Measurements from ENCODE around the gene QRICH2.
"Not testable (repeated sequence)": the region's sequence is repeated elsewhere in the genome, so short reads cannot be mapped to it uniquely, and the experiment has no call there.

QRICH2 gene

DNA sequence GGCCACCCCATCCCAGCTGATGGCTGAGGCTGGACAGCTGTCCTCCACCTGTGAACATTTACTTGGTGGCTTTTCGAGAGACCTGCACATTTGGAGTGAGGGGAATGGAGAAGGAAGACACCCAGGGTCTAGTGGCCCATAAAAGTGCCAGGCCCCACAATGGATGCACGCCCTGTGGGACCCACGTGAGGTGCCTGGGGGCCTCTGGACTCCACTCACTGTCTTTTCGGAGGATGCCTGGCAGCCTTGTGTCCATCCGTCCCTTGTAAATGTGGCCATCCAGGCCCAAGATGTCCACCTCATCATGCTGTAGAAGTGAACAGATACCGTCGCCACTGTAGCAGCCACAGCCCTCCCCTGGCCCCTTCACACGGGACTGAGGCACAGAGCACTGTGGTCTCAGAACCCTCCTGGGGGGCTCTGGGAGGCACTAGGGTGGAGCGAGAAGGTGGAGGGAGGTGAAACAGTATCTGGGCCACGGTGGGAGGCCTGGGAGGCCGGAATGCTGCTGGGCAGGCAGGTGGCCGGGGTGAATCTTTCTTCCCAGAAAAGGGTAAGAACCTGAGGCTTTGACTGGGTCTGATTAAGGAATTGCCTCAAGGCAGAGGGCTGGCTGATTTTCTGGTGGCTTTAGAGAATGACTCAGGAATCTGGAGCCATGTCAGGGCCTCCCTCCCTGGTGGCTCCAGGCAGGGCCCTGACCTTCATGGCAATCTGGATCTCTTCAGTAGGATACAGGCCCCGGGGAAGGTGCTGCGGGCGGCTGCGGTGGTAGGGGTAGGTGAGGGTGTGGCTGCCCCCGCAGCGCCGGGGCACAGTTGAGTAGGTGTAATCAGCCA, 31.4 kb downstream of the QRICH2 start:
- no peak for DNase-seq

DNA sequence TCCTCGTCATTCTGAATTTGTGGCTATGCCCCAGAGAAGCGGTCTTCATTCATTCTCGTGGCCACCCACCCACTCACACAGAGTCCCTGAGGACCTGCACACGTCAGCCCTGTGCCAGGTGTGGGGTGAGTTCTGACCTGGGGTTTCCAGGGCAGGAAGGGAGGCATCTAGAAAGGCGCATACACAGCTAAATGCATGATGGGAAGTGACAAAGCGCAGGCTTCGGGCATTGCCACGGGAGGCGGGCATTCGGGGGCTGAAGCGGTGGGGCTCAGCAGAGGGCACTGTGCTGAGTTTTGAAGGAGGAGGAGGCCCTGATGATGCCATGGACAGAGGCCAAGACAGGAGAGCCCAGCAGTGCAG, 32.0 kb downstream of the QRICH2 start:
- DNase-seq: no peak

DNA sequence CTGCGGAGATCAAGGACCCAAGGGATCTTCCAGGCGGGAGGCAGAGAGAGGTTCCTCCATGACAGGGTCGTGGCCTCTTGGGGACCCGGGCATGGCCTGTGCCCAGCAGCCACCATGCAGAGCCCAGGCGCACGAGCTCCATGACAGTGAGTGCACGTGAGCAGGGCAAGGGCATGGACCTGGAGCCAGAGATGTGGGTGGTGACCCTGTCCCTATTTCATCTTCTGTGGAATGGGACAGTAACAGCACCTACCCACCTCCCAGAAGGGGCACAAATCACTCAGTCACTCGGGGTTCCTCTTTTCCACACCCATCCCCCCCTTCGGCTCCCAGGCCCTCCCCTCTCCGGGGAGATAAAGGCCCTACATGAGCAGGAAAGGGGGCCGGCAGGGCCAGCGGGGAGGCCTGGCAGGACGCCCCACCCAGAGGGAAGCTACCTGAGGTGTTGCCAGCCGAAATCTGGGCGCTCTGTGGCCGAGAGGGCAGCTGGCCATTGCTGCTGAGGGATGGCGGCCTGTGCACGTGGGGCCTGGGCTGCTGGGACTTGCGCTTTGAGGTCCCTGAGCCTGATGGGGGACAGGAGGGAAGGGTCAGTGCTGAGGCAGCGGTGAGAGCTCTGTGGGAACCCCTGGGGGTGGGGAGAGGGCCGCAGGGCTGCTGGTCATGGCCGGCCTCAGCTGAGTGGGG, 32.6 kb downstream of the QRICH2 start:
- DNase-seq: no peak

DNA sequence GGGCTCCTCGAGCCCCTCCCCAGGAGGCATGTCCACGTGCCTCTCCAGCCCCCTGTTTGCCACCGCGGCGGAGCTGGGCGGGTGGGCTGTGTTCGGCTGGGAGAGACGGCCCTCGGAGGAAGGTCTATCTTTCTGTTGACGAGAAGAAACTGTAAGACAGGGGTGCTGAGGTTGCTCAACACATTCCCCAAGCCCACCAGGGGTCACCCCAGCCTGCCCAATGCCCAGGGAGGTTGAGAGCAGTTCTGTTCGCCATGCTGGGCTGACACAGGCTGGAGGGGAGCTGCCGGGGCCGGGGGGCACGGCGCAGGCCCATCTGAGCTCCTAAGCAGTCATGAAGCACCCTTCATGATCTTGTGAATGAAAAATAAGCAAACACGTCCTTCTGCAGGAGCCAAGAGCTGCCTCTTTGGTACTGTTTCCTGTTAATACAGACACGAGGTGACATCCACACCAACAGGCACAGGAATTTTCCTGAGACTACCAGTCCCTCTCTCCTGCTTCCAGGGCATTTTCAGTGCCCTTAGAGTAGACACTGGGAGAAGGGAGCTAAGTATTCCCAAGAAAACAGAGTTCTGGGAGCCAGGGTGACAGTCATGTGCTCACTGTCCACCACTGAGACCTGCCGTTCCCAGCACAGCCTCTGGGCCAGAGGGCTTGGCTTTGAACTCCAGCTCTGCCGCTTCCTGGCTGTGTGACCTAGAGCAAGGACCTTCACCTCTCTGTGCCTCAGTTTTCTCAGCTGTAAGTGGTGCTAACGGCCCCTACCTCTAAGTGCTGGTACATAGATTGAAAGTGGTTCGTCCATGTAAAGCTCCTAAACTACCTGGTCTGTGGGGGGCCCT, 33.7 kb downstream of the QRICH2 start:
- no peak for DNase-seq

DNA sequence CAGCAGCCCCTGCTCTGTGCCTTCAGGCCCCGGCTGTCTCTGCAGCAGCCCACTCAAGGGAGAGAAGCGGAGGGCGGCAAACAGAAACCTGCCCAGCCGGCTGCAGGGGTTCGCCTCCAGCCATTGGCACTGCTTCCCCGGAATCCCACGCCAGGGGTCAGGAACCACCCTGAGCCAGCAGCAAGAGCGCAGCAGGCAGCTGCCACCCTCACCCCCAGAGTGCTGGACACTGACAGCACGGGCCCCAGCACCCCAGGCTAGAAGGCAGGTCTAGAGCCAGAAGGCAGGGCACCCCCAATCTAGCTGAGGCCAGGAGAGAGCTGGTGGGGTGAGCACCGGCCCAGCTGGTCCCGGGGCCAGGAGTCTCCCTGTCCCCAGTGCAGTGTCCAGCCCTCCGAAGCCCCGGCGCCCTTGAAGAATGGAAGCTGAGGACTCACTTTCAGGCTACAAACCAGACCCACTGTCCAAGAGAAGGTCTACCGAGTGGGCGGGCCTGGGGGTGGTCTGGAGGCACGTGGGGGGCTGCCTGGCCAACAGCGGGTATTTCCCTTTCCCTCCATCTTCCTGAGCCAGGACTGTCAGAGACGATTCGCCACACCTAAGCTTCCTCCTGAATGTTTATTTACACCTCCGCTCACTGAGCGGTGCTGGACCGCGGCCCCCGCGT, 34.5 kb downstream of the QRICH2 start:
- no peak for DNase-seq

DNA sequence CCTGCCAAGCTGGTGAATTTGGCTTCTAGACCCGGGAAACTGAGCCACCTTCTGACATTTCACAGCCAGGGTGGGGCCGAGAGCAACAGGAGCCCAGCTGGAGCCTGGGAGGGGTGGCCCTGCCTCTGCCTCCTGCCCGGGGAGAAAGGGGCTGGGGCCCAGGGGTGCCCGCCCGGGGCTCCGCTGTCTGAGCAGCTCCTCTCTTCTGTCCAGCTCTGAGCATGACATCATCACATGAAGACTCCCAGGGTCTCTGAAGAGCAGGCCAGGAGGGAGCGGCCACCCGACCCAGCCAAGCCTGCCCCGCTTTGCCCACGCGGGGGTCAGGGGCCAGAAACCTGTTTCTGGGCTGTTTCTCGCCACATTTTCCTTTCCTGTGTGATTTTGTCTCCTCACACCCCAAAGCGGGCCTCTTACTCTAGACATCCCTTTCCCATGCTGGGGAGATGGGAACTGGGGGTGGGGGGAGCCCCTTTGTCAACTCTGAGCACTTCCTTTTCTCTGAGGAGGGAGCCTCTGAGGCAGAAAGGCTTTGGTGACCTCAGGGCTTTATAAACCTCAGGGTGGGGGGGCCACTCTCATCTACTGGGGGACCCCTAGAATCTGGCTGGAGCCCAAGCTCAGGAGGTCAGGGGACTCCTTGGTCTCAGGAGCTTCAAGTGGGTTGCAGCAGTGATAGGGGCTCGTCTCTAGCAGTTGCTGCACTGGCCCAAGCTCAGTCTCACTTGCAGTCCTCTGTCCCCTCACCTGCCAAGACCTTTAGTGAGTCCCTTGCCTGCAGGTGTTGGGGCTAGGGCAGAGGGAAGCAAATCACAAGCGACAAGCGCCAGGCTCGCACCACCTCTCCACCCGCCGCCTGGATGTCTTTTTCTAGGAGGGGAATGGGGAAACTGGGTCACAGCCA, 35.3 kb downstream of the QRICH2 start:
- DNase-seq: no peak

DNA sequence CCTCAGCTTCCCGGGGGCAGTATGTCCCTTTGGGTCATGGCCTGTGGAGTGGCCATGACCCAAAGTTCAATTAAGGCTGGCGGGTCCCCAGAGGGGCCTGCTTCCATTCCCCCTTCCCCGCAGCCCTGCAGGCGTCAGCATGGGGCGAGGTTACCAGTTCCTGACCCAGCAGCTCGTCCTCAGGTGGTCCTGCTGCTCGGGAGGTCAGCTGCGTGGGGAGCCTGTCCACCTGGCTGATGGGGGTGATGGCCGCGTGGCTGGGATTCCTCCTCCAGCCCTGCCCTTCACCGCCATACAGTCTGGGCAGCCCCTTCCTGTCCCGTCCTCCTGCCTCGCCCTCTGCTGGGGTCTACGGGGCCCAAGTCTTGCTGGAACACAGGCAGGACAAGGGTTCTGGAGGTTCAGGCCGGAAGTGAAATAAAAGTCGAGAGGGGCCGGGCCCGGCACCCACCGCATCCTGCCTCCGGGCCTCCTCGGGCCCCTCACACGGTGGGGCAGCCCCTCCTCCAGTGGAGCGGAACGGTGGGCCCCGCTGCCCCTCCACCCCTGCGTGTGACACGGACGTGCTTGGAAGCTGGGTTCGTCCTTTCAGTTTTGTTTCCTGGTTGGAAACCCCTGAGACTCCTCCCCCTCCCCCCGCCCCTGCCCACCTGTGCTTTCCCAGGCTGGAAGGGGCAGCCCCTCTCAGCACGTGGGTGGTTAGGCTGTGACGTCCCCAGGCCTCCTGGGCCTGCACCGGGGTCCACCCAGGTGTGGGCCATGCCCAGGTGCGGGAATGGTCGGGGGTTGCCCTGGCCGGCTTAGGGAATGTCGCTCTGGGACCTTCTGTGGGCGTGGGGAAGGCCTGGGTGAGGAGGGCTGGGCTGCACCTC, 36.2 kb downstream of the QRICH2 start:
- no peak for DNase-seq

DNA sequence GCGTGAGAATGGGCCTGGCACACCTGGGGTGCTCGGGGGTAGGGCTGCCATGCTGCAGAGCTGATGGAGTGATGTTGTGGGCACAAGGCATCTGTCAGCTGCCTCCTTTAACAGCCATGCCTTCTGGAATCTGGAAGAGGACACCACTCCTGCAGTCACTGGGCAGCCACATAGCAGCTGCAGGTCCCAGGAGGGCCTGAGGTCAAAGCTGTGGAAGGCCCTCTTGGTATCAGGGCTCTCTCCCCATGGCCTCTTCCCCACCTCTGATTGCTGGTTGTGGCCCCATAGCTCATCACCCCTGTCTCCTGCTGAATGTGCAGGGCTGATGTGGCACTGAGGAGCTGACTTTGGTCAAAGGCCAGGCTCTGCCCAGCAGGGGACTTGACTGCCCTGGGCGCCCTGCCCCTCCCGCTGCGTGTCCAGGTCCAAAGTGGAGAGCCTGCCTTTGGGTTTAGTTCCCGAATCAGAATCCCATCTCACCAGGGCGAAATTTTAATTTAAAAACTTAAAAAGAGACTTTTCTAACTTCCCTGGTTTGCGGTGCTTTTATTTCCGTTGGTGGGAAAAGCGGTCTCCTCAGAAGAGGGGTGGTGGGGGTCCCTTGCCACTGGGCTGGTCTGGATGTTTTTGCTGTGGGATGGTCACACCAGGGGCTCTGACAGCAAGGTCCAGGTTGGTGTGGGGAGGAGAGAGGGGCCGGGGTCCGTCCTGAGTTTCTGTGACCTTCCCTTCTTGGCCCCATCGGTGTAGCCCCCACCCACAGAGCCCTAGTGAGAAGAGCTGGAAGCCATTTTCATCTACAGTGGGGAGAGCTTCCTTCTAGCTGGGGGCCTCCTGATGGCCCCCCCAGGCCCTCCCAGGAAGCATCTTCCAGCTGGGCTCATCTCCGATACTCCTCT, 37.1 kb downstream of the QRICH2 start:
- DNase-seq: no peak

DNA sequence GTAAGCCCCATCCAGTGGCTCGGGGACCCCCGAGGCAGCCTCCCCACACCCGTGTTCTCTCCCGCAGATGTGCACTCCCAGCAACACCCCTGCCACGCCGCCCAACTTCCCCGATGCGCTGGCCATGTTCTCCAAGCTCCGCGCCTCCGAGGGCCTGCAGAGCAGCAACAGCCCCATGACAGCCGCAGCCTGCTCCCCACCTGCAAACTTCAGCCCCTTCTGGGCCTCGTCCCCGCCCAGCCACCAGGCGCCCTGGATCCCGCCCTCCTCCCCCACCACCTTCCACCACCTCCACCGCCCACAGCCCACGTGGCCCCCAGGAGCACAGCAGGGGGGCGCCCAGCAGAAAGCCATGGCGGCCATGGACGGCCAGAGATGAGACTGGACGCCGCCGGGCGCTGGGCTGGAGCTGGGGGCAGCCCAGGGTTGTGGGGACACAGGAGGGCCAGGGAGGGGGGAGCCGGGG, 37.9 kb downstream of the QRICH2 start:
- DNase-seq: no peak

DNA sequence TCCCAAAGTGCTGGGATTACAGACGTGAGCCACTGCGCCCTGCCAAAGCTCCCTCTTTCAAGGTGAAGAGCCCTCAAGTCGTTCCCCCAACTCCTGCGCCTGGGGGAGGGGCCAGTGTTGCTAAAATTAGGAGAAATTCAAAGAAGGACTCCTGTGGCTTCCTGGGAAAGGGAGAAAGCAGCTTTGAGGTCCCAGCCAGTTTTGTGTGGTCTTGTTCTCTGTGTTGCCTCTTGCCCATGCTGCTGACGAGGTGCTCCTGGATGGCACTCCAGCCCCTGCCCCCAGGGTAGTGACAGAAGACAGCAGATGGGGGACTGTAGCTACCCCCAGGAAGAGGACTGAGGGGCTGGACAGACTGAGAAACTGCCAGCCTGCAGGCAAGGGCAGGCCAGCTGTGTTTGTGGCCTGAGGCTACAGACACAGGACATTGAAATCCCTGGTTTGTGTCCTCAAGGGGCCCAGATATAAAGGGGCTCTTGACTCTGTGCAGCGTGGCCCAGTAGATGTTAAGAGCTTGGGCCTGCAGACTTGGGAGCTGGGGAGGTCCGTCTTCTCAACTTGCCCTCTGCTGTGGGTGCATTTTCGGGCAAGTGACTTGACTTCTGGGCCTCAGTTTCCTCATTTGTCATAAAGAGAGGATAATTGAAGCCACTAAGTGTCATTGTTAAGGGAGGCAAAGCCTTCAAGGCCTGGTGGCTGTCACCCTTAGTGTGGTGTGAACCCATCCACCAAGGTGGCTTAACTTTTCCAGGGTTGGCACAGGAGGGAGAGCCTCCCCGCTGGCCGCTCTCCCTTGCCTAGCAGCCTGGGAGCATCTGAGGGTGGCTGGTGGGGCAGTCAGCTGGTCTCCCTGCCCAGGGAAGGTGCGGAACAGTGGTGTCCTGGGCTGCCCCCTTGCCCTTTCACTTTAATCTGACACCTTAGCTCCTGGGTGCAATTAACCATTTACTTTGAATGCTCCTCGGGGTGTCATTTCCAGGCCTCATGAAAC, 38.8 kb downstream of the QRICH2 start:
- no peak for DNase-seq

DNA sequence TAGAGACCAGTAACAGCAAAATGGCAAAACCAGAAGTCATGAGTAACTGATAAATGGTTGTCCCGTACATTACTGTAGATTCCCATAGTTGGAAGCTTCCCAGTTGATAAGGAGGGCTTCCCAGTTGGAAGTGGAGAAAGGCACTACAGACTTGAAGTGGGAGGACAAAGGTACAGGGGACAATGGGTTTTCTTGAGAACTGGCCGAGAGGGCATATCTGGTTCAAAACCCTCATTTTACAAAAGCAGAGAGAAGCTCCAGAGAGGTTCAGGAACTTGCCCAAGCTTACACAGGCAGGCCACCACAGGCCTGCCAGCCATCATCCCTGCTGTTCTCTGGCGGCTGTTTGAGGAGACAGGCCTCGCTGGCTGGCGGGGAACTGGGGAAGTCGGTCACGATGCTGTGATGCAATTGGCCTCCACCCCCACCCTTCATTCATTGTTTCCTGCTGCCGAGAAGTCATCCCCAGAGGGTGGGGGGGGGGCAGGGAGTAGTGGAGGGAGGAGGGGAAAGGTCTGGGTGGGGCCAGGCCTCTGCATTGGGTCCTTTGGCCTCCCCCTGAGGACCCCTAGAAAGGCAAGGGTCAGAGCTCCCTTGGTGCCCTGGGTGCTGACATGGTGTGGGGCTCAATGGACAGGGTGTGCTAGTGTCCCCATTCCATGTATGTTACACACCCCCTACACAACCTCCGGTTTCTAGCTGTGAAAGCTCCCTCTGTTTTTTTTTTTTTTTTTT, 39.9 kb downstream of the QRICH2 start:
- DNase-seq: peak; percentile 82

DNA sequence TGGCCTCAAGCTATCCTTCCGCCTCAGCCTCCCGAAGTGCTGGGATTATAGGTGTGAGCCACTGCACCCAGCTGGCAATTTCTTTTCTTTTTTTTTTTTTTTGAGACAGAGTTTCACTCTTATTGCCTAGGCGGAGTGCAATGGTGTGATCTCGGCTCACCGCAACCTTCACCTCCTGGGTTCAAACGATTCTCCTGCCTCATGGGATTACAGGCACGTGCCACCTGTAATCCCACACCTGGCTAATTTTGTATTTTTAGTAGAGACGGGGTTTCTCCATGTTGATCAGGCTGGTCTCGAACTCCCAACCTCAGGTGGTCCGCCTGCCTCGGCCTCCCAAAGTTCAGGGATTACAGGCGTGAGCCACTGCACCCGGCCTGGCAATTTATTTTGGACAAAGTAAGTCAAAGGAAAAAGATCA, 40.5 kb downstream of the QRICH2 start:
- not testable (repeated sequence) for DNase-seq

DNA sequence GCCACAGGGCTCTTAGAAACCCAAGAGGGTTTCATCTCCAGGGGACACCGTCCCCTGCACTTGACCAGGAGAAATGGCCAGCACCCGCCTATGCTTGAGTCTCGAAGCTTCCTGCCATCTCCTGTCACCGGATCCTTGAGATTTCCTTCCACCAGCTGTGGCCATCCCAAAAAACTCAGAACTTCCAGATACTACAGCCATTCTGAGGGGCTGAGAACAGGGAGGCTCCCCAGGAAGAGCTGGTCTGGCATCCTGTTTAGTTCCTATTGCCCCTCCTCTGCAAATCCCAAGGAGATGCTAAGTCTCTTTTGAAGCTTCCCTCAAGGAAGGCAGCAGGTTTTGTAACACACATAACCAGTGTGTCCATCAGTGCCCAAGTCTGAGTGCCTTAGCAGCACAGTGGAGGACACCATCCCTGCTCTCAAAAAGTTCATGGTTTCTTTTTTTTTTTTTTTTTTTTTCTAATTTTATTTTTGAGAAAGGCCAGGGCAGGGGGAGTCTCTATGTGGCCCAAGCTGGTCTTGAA, 41.0 kb downstream of the QRICH2 start:
- DNase-seq: no peak

DNA sequence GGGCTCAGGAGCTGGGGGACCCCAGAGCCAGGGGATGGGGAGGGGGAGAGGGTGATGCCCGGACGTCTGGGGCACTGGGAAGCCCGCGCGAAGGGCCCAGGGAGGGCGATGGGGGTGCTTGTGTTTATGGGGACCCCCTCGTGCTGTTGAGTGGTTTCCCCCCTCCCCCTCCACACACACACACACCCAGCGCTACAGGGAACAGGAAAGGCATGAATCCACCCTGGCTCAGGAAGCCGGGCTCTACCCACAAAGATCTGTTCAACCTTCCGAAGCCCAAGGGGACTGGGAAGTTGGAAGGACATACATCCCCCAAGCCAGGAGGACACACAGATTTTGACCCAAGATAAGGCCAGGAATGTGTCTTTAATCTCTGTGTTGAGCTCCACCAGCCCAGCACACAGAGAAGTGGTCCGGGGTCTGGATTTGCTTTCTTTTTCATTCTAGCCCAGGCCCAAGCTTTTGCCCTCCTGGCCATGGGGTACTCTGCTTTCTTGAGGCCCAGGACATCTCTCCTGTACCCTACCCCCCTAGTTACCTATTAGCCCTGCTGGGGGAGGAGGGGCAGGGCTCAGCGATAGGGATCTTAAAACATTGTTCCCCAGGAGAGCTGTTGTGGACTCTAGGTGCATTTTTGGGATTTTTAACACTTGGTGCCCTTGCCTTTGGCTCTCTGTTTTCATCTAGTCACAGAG, 41.7 kb downstream of the QRICH2 start:
- DNase-seq: peak; percentile 44

DNA sequence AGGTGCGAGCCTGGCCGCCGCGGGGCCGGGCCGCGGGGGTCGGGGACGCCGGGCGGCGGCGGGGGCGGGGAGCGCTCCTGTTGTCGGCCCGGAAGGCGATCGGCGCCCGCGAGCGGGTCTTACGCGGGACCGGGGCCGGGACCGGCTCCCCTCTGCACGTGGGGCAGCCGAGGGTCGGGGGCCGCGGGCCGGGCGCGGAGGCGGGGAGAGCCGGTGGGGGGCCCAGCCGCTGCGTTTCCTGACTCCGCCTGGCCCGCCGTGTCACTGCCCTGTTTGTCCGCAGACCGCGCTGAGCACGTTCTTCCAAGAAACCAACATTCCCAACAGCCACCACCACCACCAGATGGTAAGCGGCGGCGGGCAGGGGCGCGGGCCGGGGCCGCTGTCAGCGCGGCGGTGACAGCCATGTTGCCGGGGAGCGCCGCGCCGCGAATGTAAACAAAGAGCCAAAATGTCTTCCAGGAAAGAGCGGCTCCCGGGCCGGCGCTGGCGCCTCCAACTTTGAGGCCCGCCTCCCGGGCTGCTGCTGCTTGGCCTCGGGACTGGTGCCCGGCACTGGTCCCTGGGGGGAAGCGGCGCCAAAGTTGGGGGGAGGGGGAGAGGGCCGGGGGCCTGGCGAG, 42.3 kb downstream of the QRICH2 start:
- DNase-seq: peak; percentile 46

All from fibroblast of skin of right quadriceps (primary cell).